ENCODE data around the gene EVA1C. TPM values are rescaled to one million over a fixed set of nuclear protein-coding genes. Genes with fewer than 3 reads are reported as not detected.

Gene EVA1C
- total RNA-seq, 2 experiments from 2014 or later = 11.1 to 12.7 TPM

- intact Hi-C loops (cut with DNase I, micrococcal nuclease) = no loop called here
- TF ChIP-seq CTCF (IDR thresholded peaks at IDR 0.05) = no peak
- H3K27ac Mint-ChIP-seq = no peak overlapping the region
- Histone ChIP-seq H3K27ac (ENCODE audit: low read depth in 1 of 2, low read length in 2 of 2) (no peak overlapping the region), H3K4me3 (ENCODE audit: low read length) (no peak overlapping the region), H3K9me3 (ENCODE audit: control insufficient read depth in 1 of 2, insufficient read depth in 1 of 2, low read length in 2 of 2) (no peaks in the 10 kb centered on the region), H3K27me3 (ENCODE audit: control insufficient read depth in 1 of 2, insufficient read depth in 2 of 2, low read length in 2 of 2) (no peaks in the 10 kb centered on the region), H3K4me1 (ENCODE audit: insufficient read depth, low read length) (no peaks in the 10 kb centered on the region), H3K36me3 (ENCODE audit: insufficient read depth, low read length) (peaks cover 82% of the 10 kb centered on the region)
- H3K27me3 Mint-ChIP-seq = no peaks in the 10 kb centered on the region
- no peaks in the 10 kb centered on the region for H3K4me1 Mint-ChIP-seq (ENCODE audit: low read depth)
- H3K9me3 Mint-ChIP-seq = no peaks in the 10 kb centered on the region
- ATAC-seq (ENCODE audit: poor library complexity) = no peak
- no peak overlapping the region for H3K4me3 Mint-ChIP-seq
- ChIA-PET POLR2A (no interaction called here), CTCF (no interaction called here)
- DNase-seq = no peak
- peaks cover 92% of the 10 kb centered on the region for H3K36me3 Mint-ChIP-seq (ENCODE audit: low read depth)
Observed at GRCh38 chr21:32370998-32371766, 41.3 kb upstream of the EVA1C start.

DNA sequence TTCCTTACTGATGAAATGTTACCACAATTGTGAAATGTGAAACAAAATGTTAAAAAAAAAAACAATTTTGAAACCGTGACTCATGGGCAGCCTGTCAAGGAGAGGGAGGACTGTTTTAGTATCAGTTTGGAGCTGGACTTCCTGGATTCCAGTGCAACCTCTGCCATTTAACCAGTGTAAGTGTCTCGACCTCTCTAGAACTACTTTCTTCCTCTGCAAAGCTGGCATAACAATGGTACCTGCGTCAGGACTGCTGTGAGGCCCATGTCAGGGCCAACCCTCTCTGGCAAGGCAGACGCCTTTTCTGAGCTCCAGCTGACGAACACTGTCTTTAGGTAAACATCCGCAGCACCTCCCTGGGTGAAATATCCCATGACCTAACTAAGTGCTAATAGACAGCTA is 40.6 kb upstream of the EVA1C start:
- ATAC-seq (ENCODE audit: poor library complexity) (no peak), DNase-seq (peak in 2 of 14 experiments; percentile 31 to 39)
- ChIA-PET POLR2A (no interaction called here), CTCF (no interaction called here)
- Histone ChIP-seq H3K4me3 (ENCODE audit: low read length) (no peak overlapping the region), H3K27me3 (ENCODE audit: control insufficient read depth in 1 of 2, insufficient read depth in 2 of 2, low read length in 2 of 2) (no peaks in the 10 kb centered on the region), H3K4me1 (ENCODE audit: insufficient read depth, low read length) (no peaks in the 10 kb centered on the region), H3K9me3 (ENCODE audit: control insufficient read depth in 1 of 2, insufficient read depth in 1 of 2, low read length in 2 of 2) (no peaks in the 10 kb centered on the region), H3K36me3 (ENCODE audit: insufficient read depth, low read length) (peaks cover 78% of the 10 kb centered on the region), H3K27ac (ENCODE audit: low read depth in 1 of 2, low read length in 2 of 2) (no peak overlapping the region)
- no peak overlapping the region for H3K27ac Mint-ChIP-seq
- no peak for TF ChIP-seq CTCF (IDR thresholded peaks at IDR 0.05)
- no peaks in the 10 kb centered on the region for H3K27me3 Mint-ChIP-seq
- no peaks in the 10 kb centered on the region for H3K4me1 Mint-ChIP-seq (ENCODE audit: low read depth)
- H3K4me3 Mint-ChIP-seq = no peak overlapping the region
- H3K36me3 Mint-ChIP-seq (ENCODE audit: low read depth) = peaks cover 92% of the 10 kb centered on the region
- intact Hi-C loops (cut with DNase I, micrococcal nuclease) = no loop called here
- no peaks in the 10 kb centered on the region for H3K9me3 Mint-ChIP-seq

DNA sequence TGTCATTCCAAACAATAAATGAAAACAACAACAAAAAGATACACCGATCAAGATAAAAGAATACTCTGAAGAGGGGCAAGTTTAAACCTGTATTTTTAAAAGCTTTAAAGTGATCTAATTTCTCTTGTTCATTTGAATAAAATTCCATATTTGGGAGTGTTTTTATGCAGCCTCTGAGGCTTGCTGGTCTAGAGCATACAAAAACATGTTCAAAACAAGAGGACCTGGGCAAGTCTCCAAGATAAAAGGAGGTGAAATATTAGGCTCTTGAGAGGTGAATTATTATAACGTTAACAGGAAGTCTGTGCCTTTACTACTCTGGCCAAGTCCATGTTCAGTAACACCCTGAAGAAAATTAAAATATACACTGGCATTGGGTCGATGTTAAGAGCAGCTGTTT is 39.8 kb upstream of the EVA1C start:
- ATAC-seq (ENCODE audit: poor library complexity) = no peak
- no peaks in the 10 kb centered on the region for H3K9me3 ChIP-seq (ENCODE audit: control insufficient read depth in 1 of 2, insufficient read depth in 1 of 2, low read length in 2 of 2)
- no peaks in the 10 kb centered on the region for H3K27me3 ChIP-seq (ENCODE audit: control insufficient read depth in 1 of 2, insufficient read depth in 2 of 2, low read length in 2 of 2)
- H3K9me3 Mint-ChIP-seq = no peaks in the 10 kb centered on the region
- H3K4me1 Mint-ChIP-seq (ENCODE audit: low read depth) = no peaks in the 10 kb centered on the region
- no peaks in the 10 kb centered on the region for H3K4me1 ChIP-seq (ENCODE audit: insufficient read depth, low read length)
- DNase-seq = no peak
- peaks cover 92% of the 10 kb centered on the region for H3K36me3 Mint-ChIP-seq (ENCODE audit: low read depth)
- no peak overlapping the region for H3K27ac Mint-ChIP-seq
- H3K36me3 ChIP-seq (ENCODE audit: insufficient read depth, low read length) = peaks cover 77% of the 10 kb centered on the region
- H3K27ac ChIP-seq (ENCODE audit: low read depth in 1 of 2, low read length in 2 of 2) = no peak overlapping the region
- intact Hi-C loops (cut with DNase I, micrococcal nuclease) = no loop called here
- CTCF ChIA-PET = no interaction called here
- POLR2A ChIA-PET = no interaction called here
- TF ChIP-seq CTCF (IDR thresholded peaks at IDR 0.05) = no peak
- H3K4me3 Mint-ChIP-seq = no peak overlapping the region
- no peaks in the 10 kb centered on the region for H3K27me3 Mint-ChIP-seq
- no peak overlapping the region for H3K4me3 ChIP-seq (ENCODE audit: low read length)
